IMR-90 (cell line): Measurements from ENCODE around the gene NEDD1. TPM values are rescaled to one million over a fixed set of nuclear protein-coding genes. Genes with fewer than 3 reads are reported as not detected.

Experiments
- ATAC-seq: fragments of 200-7000 bp; cut with Tn5 transposase; 2 replicates; pipeline ENCODE4 v1.9.1; 2020; ENCODE audit warnings: low read depth, mild to moderate bottlenecking, moderate library complexity
- BruUV-seq: library from RNA; stranded (reverse); fragments of 400-500 nt; replicated peaks from 2 replicates; lab custom pipeline; 2021; lab: Mats Ljungman, UMichigan
- CTCF ChIA-PET: fragments of 300-600 bp; formaldehyde crosslinking; extraction: SDS; loops from one replicate; lab custom pipeline; 2021; ENCODE audit warnings: antibody characterized with exemption; lab: Yijun Ruan, JAX
- POLR2A ChIA-PET: fragments of 300-600 bp; sonication (Branson Sonifier 250); formaldehyde crosslinking; loops from one replicate; lab custom pipeline; 2022; ENCODE audit warnings: antibody characterized with exemption; ENCODE audit not compliant: unreplicated experiment; lab: Charles Lee
- DNase-seq: peaks from one replicate; pipeline ENCODE4 v3.0.0; 2013
- H2AFZ ChIP-seq: replicated peaks from 2 replicates; pipeline ENCODE3; 2013; ENCODE audit warnings: low read length, mild to moderate bottlenecking; ENCODE audit not compliant: poor library complexity
- H2AK5ac ChIP-seq: 2 replicates; pipeline ENCODE4 v1.6.1; 2013; ENCODE audit warnings: low read depth, low read length, inconsistent platforms
- H2AK9ac ChIP-seq: replicated peaks from 2 replicates; pipeline ENCODE3; 2013; ENCODE audit warnings: mild to moderate bottlenecking, low read depth, low read length, moderate library complexity; ENCODE audit not compliant: poor library complexity
- H2BK120ac ChIP-seq: 2 replicates; pipeline ENCODE4 v1.6.1; 2013; ENCODE audit warnings: low read depth, low read length, inconsistent platforms
- H2BK15ac ChIP-seq: 3 replicates; pipeline ENCODE4 v1.6.1; 2013; ENCODE audit warnings: low read depth, low read length, inconsistent platforms
- H2BK20ac ChIP-seq: 2 replicates; pipeline ENCODE4 v1.6.1; 2013; ENCODE audit warnings: low read depth, mild to moderate bottlenecking, inconsistent platforms, low read length, moderate library complexity
- H2BK5ac ChIP-seq: 2 replicates; pipeline ENCODE4 v1.6.1; 2013; ENCODE audit warnings: mild to moderate bottlenecking, low read depth, low read length, inconsistent platforms; ENCODE audit not compliant: poor library complexity, severe bottlenecking
- H3K14ac ChIP-seq: replicated peaks from 2 replicates; pipeline ENCODE4 v1.6.1; 2013; ENCODE audit warnings: low read depth, low read length, inconsistent platforms
- H3K18ac ChIP-seq: 2 replicates; pipeline ENCODE4 v1.6.1; 2013; ENCODE audit warnings: low read depth, low read length, control low read depth
- H3K23ac ChIP-seq: 2 replicates; pipeline ENCODE4 v1.6.1; 2013; ENCODE audit warnings: low read depth, low read length, inconsistent platforms
- H3K27ac ChIP-seq: 2 replicates; pipeline ENCODE4 v1.5.1; 2013; ENCODE audit warnings: mild to moderate bottlenecking, control low read depth, low read length; ENCODE audit not compliant: insufficient read depth
- H3K27me3 ChIP-seq: 2 replicates; pipeline ENCODE4 v1.6.1; 2013; ENCODE audit warnings: low read length; ENCODE audit not compliant: control insufficient read depth, insufficient read depth
- H3K36me3 ChIP-seq: 2 replicates; pipeline ENCODE4 v1.6.1; 2013; ENCODE audit warnings: low read length, mixed read lengths; ENCODE audit not compliant: control insufficient read depth, insufficient read depth
- H3K4ac ChIP-seq: 2 replicates; pipeline ENCODE4 v1.6.1; 2013; ENCODE audit warnings: low read depth, low read length, inconsistent platforms
- H3K4me1 ChIP-seq: 2 replicates; pipeline ENCODE4 v1.6.1; 2013; ENCODE audit warnings: low read length, mixed read lengths; ENCODE audit not compliant: control insufficient read depth, insufficient read depth
- H3K4me2 ChIP-seq: 2 replicates; pipeline ENCODE4 v1.6.1; 2013; ENCODE audit warnings: low read depth, mild to moderate bottlenecking, control low read depth, low read length, moderate library complexity
- H3K4me3 ChIP-seq: 2 replicates; pipeline ENCODE4 v1.5.1; 2013; ENCODE audit warnings: low read depth, mild to moderate bottlenecking, control low read depth, low read length, moderate library complexity; ENCODE audit not compliant: insufficient read depth
- H3K56ac ChIP-seq: 2 replicates; pipeline ENCODE4 v1.6.1; 2013; ENCODE audit warnings: low read length, inconsistent platforms; ENCODE audit not compliant: insufficient read depth; ENCODE audit errors: extremely low read depth
- H3K79me1 ChIP-seq, 2 experiments: 2 replicates each; pipeline ENCODE4 v1.6.1; 2013; ENCODE audit warnings: low read length in 2 of 2, inconsistent platforms in 1 of 2, low read depth in 1 of 2
- H3K9ac ChIP-seq: 2 replicates; pipeline ENCODE4 v1.6.1; 2013; ENCODE audit warnings: low read depth, low read length, control low read depth
- H3K9me1 ChIP-seq: 2 replicates; pipeline ENCODE4 v1.6.1; 2013; ENCODE audit warnings: low read length, inconsistent platforms; ENCODE audit not compliant: insufficient read depth
- H3K9me3 ChIP-seq: 2 replicates; pipeline ENCODE4 v1.6.1; 2013; ENCODE audit warnings: low read length; ENCODE audit not compliant: control insufficient read depth, insufficient read depth
- H4K20me1 ChIP-seq: 2 replicates; pipeline ENCODE4 v1.6.1; 2013; ENCODE audit warnings: low read length, inconsistent platforms; ENCODE audit not compliant: insufficient read depth
- H4K5ac ChIP-seq: 2 replicates; pipeline ENCODE4 v1.6.1; 2013; ENCODE audit warnings: mild to moderate bottlenecking, low read depth, low read length, control low read depth
- H4K8ac ChIP-seq, 2 experiments: 2 replicates each; pipeline ENCODE4 v1.6.1; 2013; ENCODE audit warnings: low read depth in 2 of 2, low read length in 2 of 2, control low read depth in 1 of 2, inconsistent platforms in 1 of 2
- H4K91ac ChIP-seq: 2 replicates; pipeline ENCODE4 v1.6.1; 2013; ENCODE audit warnings: low read depth, low read length, inconsistent platforms; ENCODE audit not compliant: insufficient read depth
- BHLHE40 ChIP-seq: fragments of 150-350 bp; IDR thresholded peaks from 2 replicates; pipeline ENCODE4 v1.6.1; 2016; ENCODE audit warnings: mild to moderate bottlenecking, low read depth, low read length
- CEBPB ChIP-seq: IDR thresholded peaks from 2 replicates; pipeline ENCODE4 v1.6.1; 2012; ENCODE audit warnings: low read depth, low read length, improper control_type of control experiment
- CHD1 ChIP-seq: IDR thresholded peaks from 2 replicates; pipeline ENCODE4 v1.6.1; 2012; ENCODE audit warnings: low read depth, low read length, improper control_type of control experiment
- FOS ChIP-seq: fragments of 150-350 bp; IDR thresholded peaks from 2 replicates; pipeline ENCODE4 v1.6.1; 2016; ENCODE audit warnings: low read depth, low read length
- MAFK ChIP-seq: IDR thresholded peaks from 2 replicates; pipeline ENCODE4 v1.6.1; 2012; ENCODE audit warnings: low read depth, low read length, improper control_type of control experiment
- NFE2L2 ChIP-seq: fragments of 150-350 bp; IDR thresholded peaks from 2 replicates; pipeline ENCODE4 v1.6.1; 2016; ENCODE audit warnings: low read depth, mild to moderate bottlenecking, low read length
- POLR2A ChIP-seq: IDR thresholded peaks from 2 replicates; pipeline ENCODE4 v1.6.1; 2012; ENCODE audit warnings: mild to moderate bottlenecking, low read depth, low read length
- RAD21 ChIP-seq: IDR thresholded peaks from 2 replicates; pipeline ENCODE4 v1.6.1; 2012; ENCODE audit warnings: low read length, improper control_type of control experiment
- RCOR1 ChIP-seq: IDR thresholded peaks from 2 replicates; pipeline ENCODE4 v1.6.1; 2012; ENCODE audit warnings: mild to moderate bottlenecking, low read length, improper control_type of control experiment; ENCODE audit not compliant: insufficient replicate concordance
- RFX5 ChIP-seq: IDR thresholded peaks from 2 replicates; pipeline ENCODE4 v1.8.0; 2012; ENCODE audit warnings: low read depth, mild to moderate bottlenecking, low read length, moderate library complexity
- WGBS, 2 experiments: methylation state at CpG; one replicate each; pipeline versions ENCODE4 v1.1.5 to v1.1.7; 2013; ENCODE audit warnings: missing lambda C conversion rate in 2 of 2; ENCODE audit not compliant: insufficient read length in 1 of 2; ENCODE audit errors: extremely low coverage in 2 of 2; 5-methylcytosine and 5-hydroxymethylcytosine counted together
- dilution Hi-C: fragments of 300-500 bp; cut with HindIII; formaldehyde crosslinking; loops from one replicate; pipeline ENCODE4 v1.14.3; 2018; ENCODE audit warnings: low sequenced_read_pairs; ENCODE audit not compliant: unreplicated experiment
- in situ Hi-C: fragments of 300-500 bp; cut with MboI; formaldehyde crosslinking; loops from 3 replicates; pipeline ENCODE4 v1.14.3; 2019; ENCODE audit warnings: low sequenced_read_pairs, inconsistent platforms, mixed read lengths
- intact Hi-C: fragments of 100-400 bp; cut with micrococcal nuclease; formaldehyde crosslinking; loops from 2 replicates; pipeline ENCODE4 v1.10.0; 2022
- polyA plus RNA-seq, 3 experiments: library from polyadenylated mRNA; depleted of rRNA; stranded (reverse); fragments of >200 nt; gene quantifications; 2 replicates each; pipeline ENCODE4 v1.2.3, GENCODE V29; 2012; ENCODE audit warnings: low replicate concordance in 1 of 3
- total RNA-seq: library from RNA; depleted of rRNA; stranded (reverse); fragments of >200 nt; gene quantifications from 2 replicates; pipeline ENCODE4 v1.2.3, GENCODE V29; 2012
- TF ChIP-seq, protein P1 (sequence below): fragments of 150-350 bp; IDR thresholded peaks from 2 replicates; pipeline ENCODE4 v1.6.1; 2017; ENCODE audit warnings: mild to moderate bottlenecking, antibody characterized with exemption, low read length, low read depth
- TF ChIP-seq, protein P2 (sequence below): conservative IDR thresholded peaks from 2 replicates; pipeline ENCODE4 v1.5.1; 2012; ENCODE audit warnings: mild to moderate bottlenecking, low read depth, low read length, improper control_type of control experiment
- TF ChIP-seq, protein P3 (sequence below): fragments of 150-350 bp; IDR thresholded peaks from 2 replicates; pipeline ENCODE4 v1.6.1; 2016; ENCODE audit warnings: low read depth, mild to moderate bottlenecking, low read length, moderate library complexity, borderline replicate concordance

Gene NEDD1
- total and polyA plus RNA-seq, 2 of the 4 experiments (the other 2 are of a cell fraction), result 10.0 to 48.0 TPM

DNA sequence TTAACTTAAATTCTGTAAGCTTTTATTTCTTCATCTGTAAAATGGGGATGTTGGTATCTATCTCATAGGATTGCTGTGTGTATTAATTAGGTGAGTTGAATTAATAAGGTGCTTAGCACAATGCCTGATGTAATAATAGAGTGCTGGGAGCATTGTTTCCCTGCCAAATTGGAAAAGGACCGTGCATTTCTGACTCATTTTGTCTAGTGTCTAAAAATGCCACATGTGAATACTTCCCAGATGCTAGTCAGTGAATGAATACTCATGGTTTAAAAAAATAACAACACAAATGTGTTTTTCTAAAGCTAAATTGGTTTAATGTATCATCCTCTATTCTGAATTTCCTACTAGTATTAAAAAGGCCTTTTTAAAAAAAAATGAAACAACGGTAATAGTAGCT lies 45.4 kb upstream of the NEDD1 start:
- Histone ChIP-seq H3K23ac (no peak overlapping the region), H3K79me1 (no peaks in the 10 kb centered on the region), H3K9me1 (no peaks in the 10 kb centered on the region), H4K5ac (no peak overlapping the region), H3K14ac (no peak overlapping the region), H4K91ac (no peak overlapping the region), H3K27me3 (no peaks in the 10 kb centered on the region), H3K4me2 (no peak overlapping the region), H4K20me1 (no peaks in the 10 kb centered on the region), H3K9ac (no peak overlapping the region), H3K27ac (no peak overlapping the region), H2AK9ac (no peak overlapping the region), H3K18ac (no peak overlapping the region), H2BK120ac (no peak overlapping the region), H3K4me1 (no peaks in the 10 kb centered on the region), H3K56ac (no peak overlapping the region), H3K9me3 (no peaks in the 10 kb centered on the region), H2BK5ac (no peak overlapping the region), H2AFZ (no peak overlapping the region), H3K36me3 (no peaks in the 10 kb centered on the region), H2BK20ac (no peak overlapping the region), H3K4ac (no peak overlapping the region), H2AK5ac (no peak overlapping the region), H2BK15ac (no peak overlapping the region), H3K4me3 (no peak overlapping the region), H4K8ac (no peak overlapping the region)
- in situ Hi-C loops (no loop called here), dilution Hi-C loops (no loop called here), intact Hi-C loops (no loop called here)
- ChIA-PET CTCF (no interaction called here), POLR2A (no interaction called here)
- ATAC-seq, result no peak
- no TSS peak for BruUV-seq
- no peak for DNase-seq
- no CpG with 5 or more reads among the region's 2 CpGs for WGBS, 2 experiments
- TF ChIP-seq POLR2A, result no peak
- TF ChIP-seq, protein P1, sequence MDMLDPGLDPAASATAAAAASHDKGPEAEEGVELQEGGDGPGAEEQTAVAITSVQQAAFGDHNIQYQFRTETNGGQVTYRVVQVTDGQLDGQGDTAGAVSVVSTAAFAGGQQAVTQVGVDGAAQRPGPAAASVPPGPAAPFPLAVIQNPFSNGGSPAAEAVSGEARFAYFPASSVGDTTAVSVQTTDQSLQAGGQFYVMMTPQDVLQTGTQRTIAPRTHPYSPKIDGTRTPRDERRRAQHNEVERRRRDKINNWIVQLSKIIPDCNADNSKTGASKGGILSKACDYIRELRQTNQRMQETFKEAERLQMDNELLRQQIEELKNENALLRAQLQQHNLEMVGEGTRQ, result no peak
- no peak for TF ChIP-seq FOS
- TF ChIP-seq RAD21, result no peak
- no peak for TF ChIP-seq CHD1
- no peak for TF ChIP-seq RFX5
- TF ChIP-seq, protein P2, sequence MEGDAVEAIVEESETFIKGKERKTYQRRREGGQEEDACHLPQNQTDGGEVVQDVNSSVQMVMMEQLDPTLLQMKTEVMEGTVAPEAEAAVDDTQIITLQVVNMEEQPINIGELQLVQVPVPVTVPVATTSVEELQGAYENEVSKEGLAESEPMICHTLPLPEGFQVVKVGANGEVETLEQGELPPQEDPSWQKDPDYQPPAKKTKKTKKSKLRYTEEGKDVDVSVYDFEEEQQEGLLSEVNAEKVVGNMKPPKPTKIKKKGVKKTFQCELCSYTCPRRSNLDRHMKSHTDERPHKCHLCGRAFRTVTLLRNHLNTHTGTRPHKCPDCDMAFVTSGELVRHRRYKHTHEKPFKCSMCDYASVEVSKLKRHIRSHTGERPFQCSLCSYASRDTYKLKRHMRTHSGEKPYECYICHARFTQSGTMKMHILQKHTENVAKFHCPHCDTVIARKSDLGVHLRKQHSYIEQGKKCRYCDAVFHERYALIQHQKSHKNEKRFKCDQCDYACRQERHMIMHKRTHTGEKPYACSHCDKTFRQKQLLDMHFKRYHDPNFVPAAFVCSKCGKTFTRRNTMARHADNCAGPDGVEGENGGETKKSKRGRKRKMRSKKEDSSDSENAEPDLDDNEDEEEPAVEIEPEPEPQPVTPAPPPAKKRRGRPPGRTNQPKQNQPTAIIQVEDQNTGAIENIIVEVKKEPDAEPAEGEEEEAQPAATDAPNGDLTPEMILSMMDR, result no peak
- no peak for TF ChIP-seq BHLHE40
- TF ChIP-seq NFE2L2, result no peak
- no peak for TF ChIP-seq RCOR1
- no peak for TF ChIP-seq MAFK
- TF ChIP-seq CEBPB, result no peak
- TF ChIP-seq, protein P3, sequence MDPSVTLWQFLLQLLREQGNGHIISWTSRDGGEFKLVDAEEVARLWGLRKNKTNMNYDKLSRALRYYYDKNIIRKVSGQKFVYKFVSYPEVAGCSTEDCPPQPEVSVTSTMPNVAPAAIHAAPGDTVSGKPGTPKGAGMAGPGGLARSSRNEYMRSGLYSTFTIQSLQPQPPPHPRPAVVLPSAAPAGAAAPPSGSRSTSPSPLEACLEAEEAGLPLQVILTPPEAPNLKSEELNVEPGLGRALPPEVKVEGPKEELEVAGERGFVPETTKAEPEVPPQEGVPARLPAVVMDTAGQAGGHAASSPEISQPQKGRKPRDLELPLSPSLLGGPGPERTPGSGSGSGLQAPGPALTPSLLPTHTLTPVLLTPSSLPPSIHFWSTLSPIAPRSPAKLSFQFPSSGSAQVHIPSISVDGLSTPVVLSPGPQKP, result no peak
